Iris pigment epithelial cell (primary cell): ENCODE measurements around the gene GLCE.

Source experiments
- DNase-seq: peaks from one replicate; pipeline ENCODE4 v3.0.0-alpha.2; 2011; ENCODE audit warnings: low read depth

The GLCE gene

GRCh38 chr15:69206079-69206478 is 45.6 kb downstream of the GLCE start:
- DNase-seq: no peak

DNA sequence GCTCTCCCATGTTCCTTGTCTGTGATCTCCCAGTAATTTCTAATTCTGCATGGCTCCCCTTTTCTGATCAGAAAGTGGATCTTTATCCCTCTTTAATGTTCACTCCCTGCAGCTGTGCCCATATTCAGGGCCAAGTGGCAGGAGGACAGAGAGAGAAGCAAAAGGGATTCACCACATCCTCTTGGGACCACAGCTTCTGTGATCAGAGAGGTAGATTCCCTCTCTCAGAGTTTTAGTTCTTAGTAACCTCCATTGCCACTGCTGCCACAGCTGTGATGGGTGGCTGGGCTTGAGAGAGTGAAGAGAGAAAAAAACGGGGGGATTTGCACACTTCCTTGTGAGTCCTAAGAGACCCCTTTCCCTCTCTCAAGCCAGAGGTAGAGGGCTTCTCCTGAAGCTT is 49.2 kb downstream of the GLCE start:
- no peak for DNase-seq

GRCh38 chr15:69210574-69210973 is 50.1 kb downstream of the GLCE start:
- no peak for DNase-seq

DNA sequence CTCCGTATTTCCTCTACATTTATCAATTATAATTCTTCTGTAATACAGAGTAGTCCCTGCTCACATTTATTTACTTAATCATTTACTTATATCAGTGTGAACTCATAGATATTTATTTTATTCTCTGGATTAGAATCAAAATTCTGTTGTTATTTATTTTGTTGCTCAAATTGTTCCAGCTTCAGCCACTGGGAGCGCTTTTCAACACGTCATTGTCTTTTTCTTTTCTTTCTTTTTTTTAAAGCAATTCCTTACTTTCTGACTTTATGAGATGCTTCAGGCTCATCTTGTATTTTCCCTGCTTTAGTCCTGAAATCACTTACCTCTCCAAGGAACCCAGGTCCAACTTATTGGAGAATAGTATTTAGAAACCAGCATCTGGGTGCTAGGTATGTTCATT is 53.4 kb downstream of the GLCE start:
- DNase-seq: no peak

DNA sequence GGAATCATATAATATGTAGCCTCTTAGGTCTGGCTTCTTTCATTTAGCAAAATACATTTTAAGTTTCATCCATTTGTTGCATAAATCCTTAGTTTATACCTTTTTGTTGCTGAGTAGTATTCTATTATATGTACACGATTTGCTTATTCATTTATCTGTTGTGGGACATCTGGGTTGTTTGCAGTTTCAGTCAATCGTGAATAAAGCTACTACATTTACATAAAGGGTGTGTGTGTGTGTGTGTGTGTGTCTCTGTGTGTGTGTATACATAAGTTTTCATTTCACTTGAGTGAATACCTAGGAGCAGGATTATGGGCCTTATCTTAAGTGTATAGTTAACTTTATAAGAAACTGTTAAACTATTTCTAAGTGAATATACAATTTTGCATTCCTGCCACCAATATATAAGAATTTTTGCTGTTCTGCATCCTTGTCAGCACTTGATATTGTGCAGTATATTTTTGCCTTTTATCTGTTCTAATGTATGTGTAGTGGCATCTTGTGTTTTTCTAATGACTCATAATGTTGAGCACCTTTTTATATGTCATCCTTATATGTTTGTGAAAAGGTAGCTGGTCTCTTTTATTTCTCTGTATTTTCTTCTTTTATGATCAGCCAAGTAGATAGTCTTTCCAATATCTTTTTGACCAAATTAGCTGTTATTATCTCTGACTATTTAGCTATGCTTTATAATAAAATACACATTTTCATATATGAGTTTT is 55.0 kb downstream of the GLCE start:
- no peak for DNase-seq

DNA sequence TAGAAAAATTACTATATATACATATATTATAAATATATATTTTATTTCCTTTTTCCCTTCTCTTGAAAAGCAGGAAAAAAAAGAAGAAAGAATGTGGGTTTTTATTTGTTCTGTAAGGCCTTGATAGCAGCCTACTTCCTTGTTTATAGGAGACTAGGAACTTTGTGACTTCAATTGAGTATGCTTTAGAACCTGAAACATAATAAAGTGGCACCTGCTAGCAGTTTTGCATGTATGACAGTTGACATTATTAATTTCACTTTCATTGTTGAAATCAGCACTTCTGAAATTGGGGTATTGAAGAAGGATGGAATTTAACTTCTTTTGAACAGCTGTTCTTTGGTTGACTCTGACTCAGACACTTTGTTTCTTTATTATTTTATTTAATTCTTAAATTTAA is 56.9 kb downstream of the GLCE start:
- no peak for DNase-seq

DNA sequence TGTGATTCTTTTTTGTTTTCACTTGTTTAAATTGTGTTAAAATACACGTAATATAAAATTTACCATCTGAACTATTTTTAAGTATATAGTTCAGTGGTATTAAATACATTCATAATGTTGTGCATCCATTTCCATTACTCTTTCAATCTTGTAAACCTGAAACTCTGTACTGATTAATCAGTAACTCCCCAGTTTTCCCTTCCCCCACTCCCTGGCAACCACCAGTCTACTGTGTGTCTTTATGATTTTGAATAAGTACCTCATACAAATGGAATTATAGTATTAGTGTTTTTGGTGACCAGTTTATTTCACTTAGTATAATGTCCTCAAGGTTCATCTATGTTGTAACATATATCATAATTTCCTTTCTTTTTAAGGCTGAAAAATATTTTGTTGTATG is 59.3 kb downstream of the GLCE start:
- no peak for DNase-seq

- no peak for DNase-seq
Measured at GRCh38 chr15:69222002-69222474, 61.6 kb downstream of the GLCE start.

DNA sequence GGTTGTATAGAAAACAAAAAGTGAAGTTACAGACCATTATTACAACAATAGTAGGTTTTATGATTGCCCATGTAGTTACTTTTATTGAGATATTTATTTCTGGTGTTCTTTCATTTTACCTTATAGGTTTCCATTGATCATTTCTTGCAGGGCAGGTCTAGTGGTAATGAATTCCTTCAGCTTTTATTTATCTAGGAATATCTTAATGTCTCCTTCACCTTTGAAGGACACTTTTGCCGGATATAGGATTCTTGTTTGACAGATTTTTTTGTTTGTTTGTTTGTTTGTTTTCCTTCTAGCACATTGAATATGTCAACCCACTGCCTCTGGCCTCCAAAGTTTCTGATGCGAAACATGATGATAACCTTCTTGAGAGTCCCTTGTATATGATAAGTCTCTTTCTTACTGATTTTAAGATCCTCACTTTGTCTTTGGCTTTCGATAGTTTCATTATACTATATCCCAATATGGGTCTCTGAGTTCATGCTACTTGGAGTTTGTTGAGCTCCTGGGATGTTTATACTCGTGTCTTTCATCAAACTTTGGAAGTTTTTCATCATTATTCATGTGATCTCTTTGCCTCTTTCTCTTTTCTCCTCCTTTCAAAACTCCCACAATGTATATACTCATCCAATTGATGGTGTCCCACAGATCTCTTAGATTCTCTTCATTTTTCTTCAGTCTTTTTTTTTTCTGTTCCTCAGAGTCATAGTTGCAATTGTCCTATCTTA is 62.8 kb downstream of the GLCE start:
- DNase-seq: no peak

- peak; percentile 17 for DNase-seq
Measured at GRCh38 chr15:69224383-69224782, 63.9 kb downstream of the GLCE start.

DNA sequence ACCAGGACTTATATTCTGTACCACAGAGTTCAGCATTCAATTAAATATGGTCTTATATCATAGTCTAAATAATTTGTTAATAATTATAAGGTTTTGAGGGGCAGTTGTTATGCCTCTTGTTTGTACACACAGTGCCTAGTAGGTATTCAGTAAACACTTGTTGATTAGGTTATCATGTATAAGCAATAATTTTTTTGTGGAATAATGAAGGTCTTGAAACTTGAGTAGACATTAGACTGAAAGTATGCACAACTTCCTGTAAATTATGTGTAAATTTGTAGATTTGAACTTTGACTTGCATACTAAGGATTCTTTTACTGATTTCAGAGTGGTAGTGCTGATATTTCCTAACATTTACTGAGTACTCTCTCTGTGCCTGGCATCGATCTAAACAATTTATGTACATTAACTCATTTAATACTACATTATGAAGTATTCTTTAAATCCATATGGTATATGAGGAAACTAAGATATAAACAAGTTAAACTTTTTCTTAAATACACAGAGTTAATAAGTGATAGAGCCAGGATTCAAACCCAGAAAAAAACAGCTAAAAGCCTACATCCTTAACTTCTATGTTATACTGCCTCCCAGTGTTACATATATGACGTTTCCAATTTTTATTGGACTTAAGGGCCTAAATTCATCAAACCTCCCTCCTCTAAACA is 65.1 kb downstream of the GLCE start:
- DNase-seq: peak; percentile 58

- no peak for DNase-seq
Measured at GRCh38 chr15:69226023-69226355, 65.6 kb downstream of the GLCE start.

- peak; percentile 45 for DNase-seq
Measured at GRCh38 chr15:69232144-69232543, 71.7 kb downstream of the GLCE start.

- no peak for DNase-seq
Measured at GRCh38 chr15:69232765-69233164, 72.3 kb downstream of the GLCE start.

DNA sequence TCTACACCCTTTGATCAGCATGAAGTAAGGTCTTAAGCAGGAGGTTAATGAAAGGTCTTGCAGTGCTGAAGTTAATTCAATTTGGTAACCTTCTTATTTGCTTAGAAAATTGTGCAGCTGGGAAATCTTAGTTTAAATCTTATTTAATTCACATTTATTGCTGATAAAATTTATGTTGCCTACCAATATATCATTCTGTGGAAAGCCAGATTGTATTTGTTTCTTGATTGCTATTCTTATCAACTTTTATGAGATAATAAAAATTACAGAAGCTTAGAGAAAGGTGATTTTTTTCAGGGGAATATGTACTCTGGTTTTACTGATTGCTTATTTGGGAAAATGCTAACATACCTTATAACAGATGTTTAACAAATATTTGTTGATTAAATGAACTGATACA is 74.2 kb downstream of the GLCE start:
- DNase-seq: no peak

DNA sequence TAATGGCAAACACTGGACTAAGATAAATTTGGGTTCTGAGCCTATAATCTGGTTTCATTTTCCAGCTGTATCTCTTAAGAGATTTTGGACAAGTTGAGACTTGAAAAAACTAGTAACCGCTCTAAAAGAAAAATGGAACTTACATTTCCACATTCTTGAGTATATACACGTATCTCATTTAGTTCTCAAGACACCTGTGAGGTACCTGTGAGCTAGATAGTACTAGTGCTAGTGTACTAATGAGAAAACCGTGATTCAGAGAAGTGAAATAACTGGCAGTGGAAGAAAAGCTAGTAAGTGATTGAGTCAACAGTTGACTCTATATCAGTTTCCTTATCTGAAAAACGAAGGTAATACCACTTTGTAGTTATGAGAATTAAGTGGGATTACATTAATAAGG is 76.1 kb downstream of the GLCE start:
- no peak for DNase-seq

- no peak for DNase-seq
Measured at GRCh38 chr15:69237718-69238117, 77.3 kb downstream of the GLCE start.

DNA sequence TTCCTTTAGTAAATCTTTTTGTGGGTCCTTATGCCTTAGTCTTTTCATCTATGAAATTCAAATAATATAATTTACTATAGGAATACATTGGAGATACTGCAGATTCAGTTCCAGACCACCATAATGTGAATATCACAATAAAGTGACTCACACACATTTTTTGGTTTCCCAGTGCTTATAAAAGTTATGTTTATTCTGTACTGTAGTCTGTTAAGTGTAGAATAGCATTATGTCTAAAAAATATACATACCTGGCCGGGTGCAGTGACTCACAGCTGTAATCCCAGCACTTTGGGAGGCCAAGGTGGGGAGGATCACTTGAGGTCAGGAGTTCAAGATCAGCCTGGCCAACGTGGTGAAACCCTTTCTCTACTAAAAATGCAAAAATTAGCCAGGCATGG is 84.4 kb downstream of the GLCE start:
- peak; percentile 16 for DNase-seq

DNA sequence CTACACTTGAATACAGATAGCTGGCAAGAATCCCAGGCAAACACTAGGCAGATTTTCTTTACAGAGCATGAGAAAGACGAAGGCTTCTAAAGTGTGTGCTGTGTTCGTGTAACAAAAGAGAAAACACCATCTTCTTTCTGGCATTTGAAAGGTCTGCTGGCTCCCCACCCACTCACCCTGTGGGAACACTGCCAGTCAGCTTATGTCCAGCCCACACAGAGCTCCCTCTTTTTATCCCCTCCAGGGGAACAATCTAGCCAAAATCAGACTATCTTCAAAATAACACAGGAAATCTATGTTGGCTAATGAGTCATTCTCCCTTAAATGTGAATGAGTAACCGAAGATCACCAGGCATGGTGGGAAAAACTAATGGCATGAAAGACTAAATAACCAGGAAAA is 92.7 kb downstream of the GLCE start:
- peak; percentile 85 for DNase-seq

DNA sequence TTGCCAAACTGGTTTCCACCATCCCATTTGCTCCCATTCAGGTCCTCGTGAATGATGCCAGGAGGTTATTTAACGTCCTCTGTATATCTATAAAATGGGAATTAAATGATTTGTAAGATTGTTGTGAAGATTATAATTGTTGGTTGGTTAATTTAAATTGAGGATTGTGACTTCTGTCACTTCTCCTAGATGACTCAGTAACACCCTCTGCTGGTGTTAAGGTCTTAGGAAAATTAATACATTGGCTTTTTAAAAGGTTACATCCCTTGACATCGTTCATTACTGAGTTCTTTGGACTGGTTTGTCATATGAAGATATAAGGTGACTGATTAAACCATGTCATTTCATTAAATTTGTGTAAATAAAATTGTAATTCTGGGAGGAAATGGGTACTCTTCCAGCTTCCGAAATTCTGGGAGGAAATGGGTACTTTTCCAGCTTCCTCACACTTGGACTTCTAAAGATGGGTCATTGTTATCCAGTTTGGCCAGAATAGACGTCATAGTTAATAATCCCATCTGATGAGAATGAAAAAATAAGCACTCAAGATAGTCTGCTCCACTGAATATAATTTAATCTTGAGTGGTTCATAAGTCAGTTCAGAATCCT is 105.0 kb downstream of the GLCE start:
- peak; percentile 25 for DNase-seq

GRCh38 chr15:69271217-69271616 is 110.8 kb downstream of the GLCE start:
- no peak for DNase-seq

GRCh38 chr15:69272139-69272538 is 111.7 kb downstream of the GLCE start:
- peak; percentile 16 for DNase-seq

DNA sequence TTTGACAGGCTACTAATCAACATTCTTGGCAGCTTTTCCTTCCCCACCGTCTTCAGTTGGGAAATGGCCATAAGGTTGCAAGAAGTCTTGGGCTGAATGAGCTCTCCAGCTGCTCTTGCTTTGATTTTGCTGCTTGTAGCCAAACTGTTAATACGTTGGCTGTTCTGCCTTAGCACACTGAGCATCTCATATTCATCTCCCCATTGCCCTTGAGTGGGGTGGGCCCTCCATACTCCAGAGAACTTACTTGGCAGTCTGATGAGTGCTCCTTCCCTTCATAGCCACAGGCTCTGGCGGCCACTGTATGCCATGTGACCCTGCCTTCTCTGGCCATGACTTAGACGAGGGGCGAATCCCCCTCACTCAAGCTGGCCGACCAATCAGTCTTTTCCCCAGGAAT is 112.5 kb downstream of the GLCE start:
- DNase-seq: no peak
